Right lobe of liver (tissue), 6 donors: ENCODE measurements around the gene IFT74. TPM values are rescaled to one million over a fixed set of nuclear protein-coding genes. Genes with fewer than 3 reads are reported as not detected.

ENCODE experiments used
- ATAC-seq, 4 donors: fragments of 200-7000 bp; cut with Tn5 transposase; one replicate each; pipeline ENCODE4 v1.9.1; 2020; ENCODE audit warnings: mild to moderate bottlenecking in 4 of 4, moderate library complexity in 4 of 4
- DNase-seq, 3 donors: peaks; one replicate each; pipeline ENCODE4 v3.0.0-alpha.2; 2020
- H3K27ac ChIP-seq, 3 donors: fragments of 200-600 bp; one replicate each; pipeline ENCODE4 v1.8.0; 2022
- H3K27me3 ChIP-seq, 2 donors: fragments of 200-600 bp; one replicate each; pipeline ENCODE4 v1.8.0; 2022
- H3K36me3 ChIP-seq, 4 donors: fragments of 200-600 bp; sonication (generic) in 1 of 4; one replicate each; pipeline versions ENCODE4 v1.5.1 to v1.8.0; 2017 to 2022; ENCODE audit warnings: control low read depth in 1 of 4
- H3K4me1 ChIP-seq, 4 donors: fragments of 200-600 bp; sonication (generic) in 1 of 4; one replicate each; pipeline versions ENCODE4 v1.5.1 to v1.8.0; 2017 to 2022; ENCODE audit warnings: control low read depth in 1 of 4
- H3K4me3 ChIP-seq, 3 donors: fragments of 200-600 bp; one replicate each; pipeline ENCODE4 v1.8.0; 2022
- H3K9me3 ChIP-seq, 4 donors: fragments of 200-600 bp; sonication (generic) in 1 of 4; one replicate each; pipeline versions ENCODE4 v1.5.1 to v1.8.0; 2017 to 2022; ENCODE audit warnings: control low read depth in 1 of 4
- CTCF ChIP-seq, 4 donors: fragments of 200-600 bp in 3 of 4; fragments of 450-650 bp in 1 of 4; IDR thresholded peaks; one replicate each; pipeline versions ENCODE4 v1.5.1 to v1.8.0; 2016 to 2022; ENCODE audit warnings: antibody characterized with exemption in 4 of 4, mild to moderate bottlenecking in 2 of 4
- POLR2A ChIP-seq: fragments of 450-650 bp; IDR thresholded peaks from one replicate; pipeline ENCODE4 v1.6.1; 2017; ENCODE audit warnings: antibody characterized with exemption, mild to moderate bottlenecking
- WGBS: methylation state at CpG from one replicate; pipeline ENCODE4 v1.1.6; 2018; ENCODE audit warnings: low coverage, low lambda C conversion rate; ENCODE audit not compliant: insufficient coverage; ENCODE audit errors: missing lambda C conversion rate; 5-methylcytosine and 5-hydroxymethylcytosine counted together
- intact Hi-C, 2 donors: fragments of 100-400 bp; cut with DNase I; formaldehyde crosslinking; loops; one replicate each; pipeline versions ENCODE4 v1.11.2 to v1.14.1; 2022
- total RNA-seq, 6 experiments: library from RNA; depleted of rRNA in 2 of 6; stranded (reverse); fragments of >200 nt in 2 of 6; fragmentation: NEBNext Ultra II Directional in 3 of 6; extraction: Animal tissue kit (Norgen Biotek cat#: 25700) in 3 of 6; gene quantifications; one replicate each; pipeline versions ENCODE4 v1.1.0 to v1.2.4, GENCODE V29; 2016 to 2023
- donor health status: DM: no; HTN: yes; CAD: no.
- donor health status: DM: no; HTN: no; CAD: no.
- donor health status: DM: no; HTN: no; CAD: no.
- donor health status: DM: no; HTN: yes; CAD: no.
- donor health status: DM: no; HTN: yes; CAD: no.

Gene IFT74
- total RNA-seq, 6 experiments from 2014 or later, result 6.2 to 10.2 (median 6.7) TPM

- no peaks in the 10 kb centered on the region for H3K36me3 ChIP-seq
- WGBS, result 40% methylated on average over 4 of the region's 4 CpGs
- no peak overlapping the region for H3K4me3 ChIP-seq
- intact Hi-C loops, result no loop called here
- no peak for TF ChIP-seq POLR2A
- TF ChIP-seq CTCF (IDR thresholded peaks at IDR 0.05), result no peak
- ATAC-seq, result peak in 2 of 4 donors; percentile 26 to 47
- DNase-seq, result no peak
- peak overlapping the region; percentile 10 to 58 (median 29) for H3K27ac ChIP-seq
- H3K27me3 ChIP-seq, result no peaks in the 10 kb centered on the region
- no peaks in the 10 kb centered on the region for H3K4me1 ChIP-seq
- H3K9me3 ChIP-seq, result no peaks in the 10 kb centered on the region
These were observed 154.0 kb downstream of the IFT74 start for GRCh38 chr9:27110181-27110580.

GRCh38 chr9:27112235-27112634 lies 156.0 kb downstream of the IFT74 start:
- no peak overlapping the region for H3K4me3 ChIP-seq
- no peak for DNase-seq

More at GRCh38 chr9:27112235-27112634, 156.0 kb downstream of the IFT74 start:
- Histone ChIP-seq H3K27me3 (no peaks in the 10 kb centered on the region), H3K27ac (peak overlapping the region in 1 of 3 donors; percentile 13), H3K4me1 (no peaks in the 10 kb centered on the region), H3K9me3 (no peaks in the 10 kb centered on the region), H3K36me3 (no peaks in the 10 kb centered on the region)
- 14% methylated on average over 2 of the region's 2 CpGs for WGBS
- TF ChIP-seq POLR2A (no peak), CTCF (IDR thresholded peaks at IDR 0.05) (no peak)
- intact Hi-C loops, result no loop called here
- ATAC-seq, result peak; percentile 35 to 58 (median 42)

Other genes starting within 250 kb of the IFT74 start
- 10 to 100 TPM in 5 of 6 experiments, 1 to 10 TPM in 1; 9.3 to 22.8 (median 13.4) TPM for gene CAAP1, start 63.6 kb upstream of the IFT74 start, total RNA-seq
- 10 to 100 TPM; 10.7 to 26.1 (median 16.8) TPM for gene PLAA, start 9.2 kb upstream of the IFT74 start, total RNA-seq
- 1 to 10 TPM in 3 of 6 experiments, under 1 TPM in 3; 0.46 to 2.6 (median 0.91) TPM for gene LRRC19, start 49.3 kb downstream of the IFT74 start, total RNA-seq
- gene TEK, start 152.8 kb downstream of the IFT74 start, total RNA-seq, result 1 to 10 TPM; 4.0 to 6.9 (median 6.1) TPM